Subcutaneous adipose tissue (tissue), 4 donors: ENCODE results near the gene PTPRK. TPM values are rescaled to one million over a fixed set of nuclear protein-coding genes. Genes with fewer than 3 reads are reported as not detected.

ENCODE experiments used
- total RNA-seq, 4 donors: library from RNA; depleted of rRNA; stranded (reverse); fragments of >200 nt; gene quantifications; one replicate each; pipeline ENCODE4 v1.1.0, GENCODE V29; 2016
- TF ChIP-seq, protein P1 (sequence below): fragments of 450-650 bp; IDR thresholded peaks from one replicate; pipeline ENCODE4 v1.5.1; 2016; ENCODE audit warnings: low read depth, mild to moderate bottlenecking, control low read depth, antibody characterized with exemption, moderate library complexity

Gene PTPRK
- total RNA-seq, 4 donors from 2014 or later, result 21.6 to 31.0 (median 26.1) TPM

DNA sequence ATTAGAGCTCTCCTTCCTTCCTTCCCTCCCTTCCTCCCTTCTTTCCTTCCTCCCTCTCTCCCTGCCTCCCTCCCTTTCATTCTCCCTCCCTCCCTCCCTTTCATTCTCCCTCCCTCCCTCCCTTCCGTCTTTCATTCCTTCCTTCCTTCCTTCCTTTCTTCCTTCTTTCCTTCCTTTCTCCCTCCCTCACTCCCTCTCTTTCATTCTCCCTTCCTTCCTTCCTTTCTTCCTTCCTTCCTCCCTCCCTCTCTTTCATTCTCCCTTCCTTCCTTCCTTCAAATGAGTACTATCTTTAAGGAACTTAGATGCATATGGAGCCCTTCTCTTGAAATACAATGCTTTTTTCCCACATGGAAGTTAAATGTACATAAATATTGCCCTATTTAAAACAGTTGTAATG is 20.9 kb upstream of the PTPRK start:
- TF ChIP-seq, protein P1, sequence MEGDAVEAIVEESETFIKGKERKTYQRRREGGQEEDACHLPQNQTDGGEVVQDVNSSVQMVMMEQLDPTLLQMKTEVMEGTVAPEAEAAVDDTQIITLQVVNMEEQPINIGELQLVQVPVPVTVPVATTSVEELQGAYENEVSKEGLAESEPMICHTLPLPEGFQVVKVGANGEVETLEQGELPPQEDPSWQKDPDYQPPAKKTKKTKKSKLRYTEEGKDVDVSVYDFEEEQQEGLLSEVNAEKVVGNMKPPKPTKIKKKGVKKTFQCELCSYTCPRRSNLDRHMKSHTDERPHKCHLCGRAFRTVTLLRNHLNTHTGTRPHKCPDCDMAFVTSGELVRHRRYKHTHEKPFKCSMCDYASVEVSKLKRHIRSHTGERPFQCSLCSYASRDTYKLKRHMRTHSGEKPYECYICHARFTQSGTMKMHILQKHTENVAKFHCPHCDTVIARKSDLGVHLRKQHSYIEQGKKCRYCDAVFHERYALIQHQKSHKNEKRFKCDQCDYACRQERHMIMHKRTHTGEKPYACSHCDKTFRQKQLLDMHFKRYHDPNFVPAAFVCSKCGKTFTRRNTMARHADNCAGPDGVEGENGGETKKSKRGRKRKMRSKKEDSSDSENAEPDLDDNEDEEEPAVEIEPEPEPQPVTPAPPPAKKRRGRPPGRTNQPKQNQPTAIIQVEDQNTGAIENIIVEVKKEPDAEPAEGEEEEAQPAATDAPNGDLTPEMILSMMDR, result no peak

DNA sequence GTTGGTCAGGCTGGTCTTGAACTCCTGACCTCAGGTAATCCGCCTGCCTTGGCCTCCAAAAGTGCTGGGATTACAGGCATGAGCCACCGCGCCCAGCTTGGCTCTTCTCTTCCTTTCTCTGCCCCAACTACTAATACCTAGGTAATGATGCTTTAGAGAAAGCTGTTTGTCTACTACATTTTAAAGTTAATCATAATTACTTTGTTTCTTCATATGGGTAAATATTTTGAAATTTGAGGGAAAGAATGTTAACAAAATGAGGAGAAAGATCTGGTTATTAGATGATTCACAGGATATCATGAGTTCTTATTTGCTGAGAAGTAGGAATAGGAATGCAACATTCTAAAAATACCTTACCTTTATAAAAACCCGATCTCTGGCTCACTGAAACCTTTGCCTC is 18.4 kb upstream of the PTPRK start:
- TF ChIP-seq, protein P1, result no peak

DNA sequence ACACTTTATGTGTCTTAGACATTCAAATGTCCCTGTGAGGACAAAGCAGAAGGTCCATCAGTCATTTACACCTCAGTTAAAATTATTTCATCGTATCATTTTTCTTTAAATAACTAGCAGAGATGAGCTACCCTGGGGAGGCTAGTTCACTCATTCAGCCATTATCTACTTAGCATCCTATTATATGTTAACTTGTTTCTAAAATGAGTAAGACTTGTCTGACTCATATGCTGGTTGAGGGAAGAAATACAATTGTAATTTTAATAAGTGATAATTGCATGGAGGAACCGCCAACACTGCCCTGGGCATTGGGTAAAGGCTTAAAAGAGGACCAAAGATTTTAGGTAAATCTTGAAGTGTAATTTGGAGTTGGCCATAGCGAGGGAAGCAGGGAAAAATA is 12.4 kb upstream of the PTPRK start:
- TF ChIP-seq, protein P1, result no peak

DNA sequence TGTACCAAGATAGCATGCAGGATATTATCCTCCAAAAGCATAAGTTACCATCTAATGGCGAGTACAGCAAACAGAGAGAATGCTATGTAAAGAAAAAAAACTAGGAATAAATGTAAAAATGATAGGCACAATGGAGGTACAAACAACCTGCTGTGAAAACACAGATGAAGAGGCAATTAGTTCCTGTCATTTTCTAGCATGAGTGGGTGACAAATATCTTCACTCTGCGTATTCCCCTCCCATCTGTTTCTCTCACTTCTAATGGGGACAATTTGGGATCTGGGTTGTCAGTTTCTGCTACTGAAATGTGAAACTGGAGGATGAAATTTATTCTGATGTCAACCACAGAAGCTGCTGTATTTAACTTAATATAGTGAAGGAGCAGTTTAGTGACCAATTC is 11.7 kb upstream of the PTPRK start:
- TF ChIP-seq, protein P1, result no peak

DNA sequence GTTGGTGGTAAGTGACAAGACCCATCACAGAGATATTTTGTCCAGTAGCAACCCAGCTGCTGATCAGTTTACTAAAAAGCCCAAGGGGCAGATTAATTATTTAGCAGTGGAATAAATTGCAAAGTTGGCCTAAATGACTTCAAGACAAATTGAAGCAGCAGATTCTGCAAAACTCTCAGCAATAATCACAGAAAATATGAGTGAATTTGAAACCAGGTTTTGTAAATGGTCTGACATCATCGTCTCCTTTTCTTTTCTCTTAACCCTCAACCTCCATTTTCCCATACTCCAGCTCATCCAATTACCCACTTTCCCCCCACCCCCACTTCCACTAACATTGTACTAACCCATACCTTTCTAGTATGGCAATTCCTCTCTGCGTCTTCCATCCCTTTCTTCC is 11.3 kb upstream of the PTPRK start:
- TF ChIP-seq, protein P1, result no peak

DNA sequence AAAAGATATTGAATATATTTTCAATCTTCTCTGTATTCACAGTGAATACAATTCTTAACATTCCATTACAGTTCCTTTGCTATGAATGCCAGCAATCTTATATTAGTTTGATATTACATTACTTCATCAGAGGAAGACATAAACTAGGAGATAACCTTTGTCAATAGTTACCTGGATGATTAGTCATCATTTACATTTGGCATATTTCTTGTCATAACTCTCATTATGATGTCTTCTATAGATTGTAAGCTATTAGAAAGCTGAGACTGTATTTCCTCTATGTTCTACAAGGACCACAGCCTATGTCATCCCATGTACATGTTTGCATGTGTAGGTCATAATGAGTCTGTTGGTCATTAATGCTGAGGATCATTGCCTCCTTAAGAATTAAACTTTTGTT is 7.8 kb upstream of the PTPRK start:
- TF ChIP-seq, protein P1, result no peak

DNA sequence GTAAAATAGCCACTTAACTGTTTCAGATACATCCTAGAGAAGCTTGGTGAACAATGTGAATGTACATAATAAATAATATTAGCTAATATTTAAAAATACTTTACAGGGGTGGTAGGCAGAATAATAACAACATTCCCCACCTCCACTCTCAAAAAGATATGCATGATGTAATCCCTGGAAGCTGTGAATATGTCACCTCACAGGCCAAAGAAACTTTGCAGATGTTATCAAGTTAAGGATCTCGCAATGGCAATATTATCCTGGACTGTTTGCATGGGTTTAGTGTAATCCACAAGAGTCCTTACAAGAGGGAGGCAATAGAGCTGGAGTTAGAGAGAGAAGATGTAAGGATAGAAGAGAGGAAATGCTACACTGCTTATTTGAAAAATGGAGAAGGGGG is 7.0 kb upstream of the PTPRK start:
- TF ChIP-seq, protein P1, result no peak
